GM18505 (cell line): Measurements from ENCODE around the gene GSPT2.

Experiments used
- ATAC-seq: cut with Tn5 transposase; IDR thresholded peaks from one replicate; pipeline ENCODE4 v1.9.1; 2021; ENCODE audit not compliant: unreplicated experiment
- POLR2A ChIP-seq: IDR thresholded peaks from 4 replicates; pipeline ENCODE4 v1.6.1; 2011; ENCODE audit warnings: borderline replicate concordance; ENCODE audit not compliant: insufficient read depth, insufficient read length; ENCODE audit errors: extremely low read depth

The GSPT2 gene

DNA sequence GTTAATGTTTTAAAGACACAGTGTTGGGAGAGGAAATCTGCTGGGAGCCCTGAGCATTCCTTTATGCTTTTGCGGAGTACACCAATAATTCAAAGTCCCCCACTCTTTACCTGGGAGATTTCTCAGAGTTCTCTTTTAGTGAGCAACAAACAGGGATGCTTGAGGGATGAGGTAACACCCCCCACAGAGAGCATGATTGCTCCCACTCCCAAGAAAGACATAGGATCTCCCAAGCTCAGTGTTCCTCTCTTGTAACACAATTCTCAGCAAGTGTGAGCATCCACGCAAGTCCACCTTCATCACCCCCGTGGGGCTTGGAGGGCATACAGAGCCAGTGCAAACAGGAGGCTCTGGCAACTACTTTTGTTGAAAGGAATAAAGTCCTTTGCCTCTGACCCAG, 36.1 kb downstream of the GSPT2 start:
- TF ChIP-seq POLR2A: no peak
- no peak for ATAC-seq

GRCh38 chrX:51795136-51795535, 51.9 kb downstream of the GSPT2 start:
- TF ChIP-seq POLR2A: no peak
- ATAC-seq: no peak
